RWPE1 (cell line): ENCODE data around the gene CHST11.

ENCODE experiments used
- CTCF ChIA-PET: fragments of 350-600 bp; sonication (Branson Sonifier 250); formaldehyde crosslinking; extraction: SDS; loops from one replicate; lab custom pipeline; 2021; lab: Yijun Ruan, JAX
- POLR2A ChIA-PET: fragments of 400-600 bp; formaldehyde crosslinking; extraction: SDS; loops from one replicate; lab custom pipeline; 2020; ENCODE audit warnings: antibody characterized with exemption; ENCODE audit not compliant: low non-redundant PET; lab: Yijun Ruan, JAX
- DNase-seq: peaks from one replicate; pipeline ENCODE4 v3.0.0; 2012; ENCODE audit warnings: low spot score
- H3K27ac ChIP-seq: fragments of 450-650 bp; 2 replicates; pipeline ENCODE4 v1.5.1; 2017
- CTCF ChIP-seq: fragments of 450-650 bp; conservative IDR thresholded peaks from 2 replicates; pipeline ENCODE4 v1.5.1; 2017; ENCODE audit warnings: low read depth, mild to moderate bottlenecking

The CHST11 gene

GRCh38 chr12:104768033-104768432 is 311.3 kb downstream of the CHST11 start:
- POLR2A ChIA-PET, result no interaction called here
- TF ChIP-seq CTCF, result no peak
- CTCF ChIA-PET, result interaction anchor here (0.6 to 1.0 kb wide), 3 partner anchors 55 to 398 kb away, joined by 3 read pairs; no protein-coding TSS in a partner anchor
- no peak overlapping the region for H3K27ac ChIP-seq
- no peak for DNase-seq

GRCh38 chr12:104769144-104769561 is 312.4 kb downstream of the CHST11 start:
- no peak overlapping the region for H3K27ac ChIP-seq
- TF ChIP-seq CTCF, result no peak
- ChIA-PET POLR2A (no interaction called here), CTCF (interaction anchor here (0.5 to 1.0 kb wide), 2 partner anchors 190 to 388 kb away, joined by 3 to 4 read pairs; no protein-coding TSS in a partner anchor)
- DNase-seq, result no peak

GRCh38 chr12:104772336-104772735 is 315.6 kb downstream of the CHST11 start:
- no peak for TF ChIP-seq CTCF
- DNase-seq, result no peak
- CTCF ChIA-PET, result interaction anchor here (0.6 kb wide), 1 partner anchor 226 kb away, joined by 3 read pairs; no protein-coding TSS in a partner anchor
- no peak overlapping the region for H3K27ac ChIP-seq
- POLR2A ChIA-PET, result no interaction called here

GRCh38 chr12:104775731-104776231 is 319.0 kb downstream of the CHST11 start:
- TF ChIP-seq CTCF, result no peak
- DNase-seq, result no peak
- no peak overlapping the region for H3K27ac ChIP-seq
- POLR2A ChIA-PET, result no interaction called here
- CTCF ChIA-PET, result no interaction called here

GRCh38 chr12:104779134-104779533 is 322.4 kb downstream of the CHST11 start:
- H3K27ac ChIP-seq, result no peak overlapping the region
- DNase-seq, result no peak
- POLR2A ChIA-PET, result no interaction called here
- no peak for TF ChIP-seq CTCF
- CTCF ChIA-PET, result interaction anchor here (0.7 kb wide), 1 partner anchor 1128 kb away, joined by 3 read pairs; no protein-coding TSS in a partner anchor

- DNase-seq, result no peak
- no peak overlapping the region for H3K27ac ChIP-seq
- TF ChIP-seq CTCF, result no peak
- ChIA-PET POLR2A (no interaction called here), CTCF (no interaction called here)
Observed at GRCh38 chr12:104782296-104782695, 325.5 kb downstream of the CHST11 start.
